IPS-NIHi7 (cell line): Measurements from ENCODE around the gene CDK9.

ENCODE experiments used
- DNase-seq: peaks from one replicate; pipeline ENCODE4 v3.0.0; 2012; ENCODE audit warnings: mixed read lengths; ENCODE audit errors: extremely low spot score

Gene CDK9

GRCh38 chr9:127803507-127804352, 17.9 kb downstream of the CDK9 start:
- DNase-seq, result no peak

- DNase-seq, result peak; percentile 68
Measured at GRCh38 chr9:127805620-127806019, 19.8 kb downstream of the CDK9 start.

- no peak for DNase-seq
Measured at GRCh38 chr9:127806871-127807270, 21.0 kb downstream of the CDK9 start.

- DNase-seq, result no peak
Measured at GRCh38 chr9:127808347-127809001, 22.6 kb downstream of the CDK9 start.

- no peak for DNase-seq
Measured at GRCh38 chr9:127809002-127809539, 23.2 kb downstream of the CDK9 start.

GRCh38 chr9:127809540-127810377, 23.9 kb downstream of the CDK9 start:
- peak; percentile 91 for DNase-seq

GRCh38 chr9:127810378-127811187, 24.7 kb downstream of the CDK9 start:
- DNase-seq, result no peak

GRCh38 chr9:127812011-127812410, 26.2 kb downstream of the CDK9 start:
- no peak for DNase-seq

- no peak for DNase-seq
Measured at GRCh38 chr9:127812936-127813675, 27.3 kb downstream of the CDK9 start.

- no peak for DNase-seq
Measured at GRCh38 chr9:127813686-127814226, 27.9 kb downstream of the CDK9 start.

GRCh38 chr9:127814619-127815511, 29.0 kb downstream of the CDK9 start:
- no peak for DNase-seq

- no peak for DNase-seq
Measured at GRCh38 chr9:127815512-127816361, 29.9 kb downstream of the CDK9 start.

- no peak for DNase-seq
Measured at GRCh38 chr9:127816362-127816725, 30.5 kb downstream of the CDK9 start.

- no peak for DNase-seq
Measured at GRCh38 chr9:127816728-127817127, 30.9 kb downstream of the CDK9 start.

- no peak for DNase-seq
Measured at GRCh38 chr9:127817881-127818434, 32.1 kb downstream of the CDK9 start.

- DNase-seq, result no peak
Measured at GRCh38 chr9:127818574-127818973, 32.7 kb downstream of the CDK9 start.

- DNase-seq, result no peak
Measured at GRCh38 chr9:127822108-127822507, 36.3 kb downstream of the CDK9 start.
